Activated B cell treated with CpG ODN at 0.5 μM for 24 hours (primary cell): ENCODE measurements around the gene TGFB2. TPM values are rescaled to one million over a fixed set of nuclear protein-coding genes. Genes with fewer than 3 reads are reported as not detected.

Source experiments
- ATAC-seq: fragments of 200-7000 bp; cut with Tn5 transposase; one replicate; pipeline ENCODE4 v1.10.0; 2021; ENCODE audit warnings: low read depth, mild to moderate bottlenecking, moderate library complexity
- CTCF ChIA-PET: fragments of 350-600 bp; sonication (Branson Sonifier 250); formaldehyde crosslinking; loops from one replicate; lab custom pipeline; 2021; ENCODE audit warnings: antibody characterized with exemption; lab: Charles Lee
- POLR2A ChIA-PET: fragments of 350-600 bp; sonication (Branson Sonifier 250); formaldehyde crosslinking; loops from one replicate; lab custom pipeline; 2021; ENCODE audit warnings: antibody characterized with exemption; lab: Charles Lee
- DNase-seq: peaks from one replicate; pipeline ENCODE4 v3.0.0; 2022
- H3K27ac Mint-ChIP-seq: one replicate; pipeline ENCODE4 v1.8.0; 2020; ENCODE audit warnings: mixed read lengths
- H3K27me3 Mint-ChIP-seq: one replicate; pipeline ENCODE4 v1.8.0; 2021; ENCODE audit warnings: mixed read lengths
- H3K36me3 Mint-ChIP-seq: one replicate; pipeline ENCODE4 v1.8.0; 2021; ENCODE audit warnings: low read depth, mixed read lengths
- H3K4me1 Mint-ChIP-seq: one replicate; pipeline ENCODE4 v1.8.0; 2021; ENCODE audit warnings: mixed read lengths
- H3K4me3 Mint-ChIP-seq: one replicate; pipeline ENCODE4 v1.8.0; 2020; ENCODE audit warnings: mild to moderate bottlenecking, mixed read lengths
- H3K9me3 Mint-ChIP-seq: one replicate; pipeline ENCODE4 v1.8.0; 2020; ENCODE audit warnings: mixed read lengths
- intact Hi-C: fragments of 100-400 bp; cut with micrococcal nuclease; formaldehyde crosslinking; loops from one replicate; pipeline ENCODE4 v1.15.1; 2024
- total RNA-seq: library from RNA; stranded (reverse); gene quantifications from 2 replicates; pipeline ENCODE4 v1.2.3, GENCODE V29; 2022
- TF ChIP-seq, protein P1 (sequence below): fragments of 200-600 bp; IDR thresholded peaks from one replicate; pipeline ENCODE4 v1.8.0; 2022; ENCODE audit warnings: antibody characterized with exemption, mild to moderate bottlenecking

The TGFB2 gene
- total RNA-seq, 1 donor from 2014 or later: 1.6 TPM

DNA sequence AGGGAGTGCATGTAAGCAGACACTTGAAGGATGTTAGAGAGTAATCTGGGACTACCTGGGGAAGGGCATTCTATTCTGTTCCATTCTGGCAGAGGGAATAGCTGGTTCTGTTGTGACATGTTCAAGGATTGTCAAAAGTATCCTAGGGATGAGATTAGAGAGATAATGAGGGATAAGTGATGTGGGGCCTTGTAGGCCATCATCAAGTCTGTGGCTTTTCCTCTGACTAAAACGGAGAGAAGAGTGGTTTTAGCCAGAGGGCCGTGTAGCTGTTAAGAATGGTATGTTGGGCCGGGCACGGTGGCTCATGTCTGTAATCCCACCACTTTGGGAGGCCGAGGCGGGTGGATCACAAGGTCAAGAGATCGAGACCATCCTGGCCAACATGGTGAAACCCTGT is 23.6 kb downstream of the TGFB2 start:
- ChIA-PET POLR2A (no interaction called here), CTCF (no interaction called here)
- Mint-ChIP-seq H3K4me3 (no peak overlapping the region), H3K27me3 (no peaks in the 10 kb centered on the region), H3K4me1 (no peaks in the 10 kb centered on the region), H3K9me3 (no peaks in the 10 kb centered on the region), H3K36me3 (no peaks in the 10 kb centered on the region), H3K27ac (no peak overlapping the region)
- ATAC-seq (no peak), DNase-seq (no peak)
- intact Hi-C loops: no loop called here
- TF ChIP-seq, protein P1, sequence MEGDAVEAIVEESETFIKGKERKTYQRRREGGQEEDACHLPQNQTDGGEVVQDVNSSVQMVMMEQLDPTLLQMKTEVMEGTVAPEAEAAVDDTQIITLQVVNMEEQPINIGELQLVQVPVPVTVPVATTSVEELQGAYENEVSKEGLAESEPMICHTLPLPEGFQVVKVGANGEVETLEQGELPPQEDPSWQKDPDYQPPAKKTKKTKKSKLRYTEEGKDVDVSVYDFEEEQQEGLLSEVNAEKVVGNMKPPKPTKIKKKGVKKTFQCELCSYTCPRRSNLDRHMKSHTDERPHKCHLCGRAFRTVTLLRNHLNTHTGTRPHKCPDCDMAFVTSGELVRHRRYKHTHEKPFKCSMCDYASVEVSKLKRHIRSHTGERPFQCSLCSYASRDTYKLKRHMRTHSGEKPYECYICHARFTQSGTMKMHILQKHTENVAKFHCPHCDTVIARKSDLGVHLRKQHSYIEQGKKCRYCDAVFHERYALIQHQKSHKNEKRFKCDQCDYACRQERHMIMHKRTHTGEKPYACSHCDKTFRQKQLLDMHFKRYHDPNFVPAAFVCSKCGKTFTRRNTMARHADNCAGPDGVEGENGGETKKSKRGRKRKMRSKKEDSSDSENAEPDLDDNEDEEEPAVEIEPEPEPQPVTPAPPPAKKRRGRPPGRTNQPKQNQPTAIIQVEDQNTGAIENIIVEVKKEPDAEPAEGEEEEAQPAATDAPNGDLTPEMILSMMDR: no peak

DNA sequence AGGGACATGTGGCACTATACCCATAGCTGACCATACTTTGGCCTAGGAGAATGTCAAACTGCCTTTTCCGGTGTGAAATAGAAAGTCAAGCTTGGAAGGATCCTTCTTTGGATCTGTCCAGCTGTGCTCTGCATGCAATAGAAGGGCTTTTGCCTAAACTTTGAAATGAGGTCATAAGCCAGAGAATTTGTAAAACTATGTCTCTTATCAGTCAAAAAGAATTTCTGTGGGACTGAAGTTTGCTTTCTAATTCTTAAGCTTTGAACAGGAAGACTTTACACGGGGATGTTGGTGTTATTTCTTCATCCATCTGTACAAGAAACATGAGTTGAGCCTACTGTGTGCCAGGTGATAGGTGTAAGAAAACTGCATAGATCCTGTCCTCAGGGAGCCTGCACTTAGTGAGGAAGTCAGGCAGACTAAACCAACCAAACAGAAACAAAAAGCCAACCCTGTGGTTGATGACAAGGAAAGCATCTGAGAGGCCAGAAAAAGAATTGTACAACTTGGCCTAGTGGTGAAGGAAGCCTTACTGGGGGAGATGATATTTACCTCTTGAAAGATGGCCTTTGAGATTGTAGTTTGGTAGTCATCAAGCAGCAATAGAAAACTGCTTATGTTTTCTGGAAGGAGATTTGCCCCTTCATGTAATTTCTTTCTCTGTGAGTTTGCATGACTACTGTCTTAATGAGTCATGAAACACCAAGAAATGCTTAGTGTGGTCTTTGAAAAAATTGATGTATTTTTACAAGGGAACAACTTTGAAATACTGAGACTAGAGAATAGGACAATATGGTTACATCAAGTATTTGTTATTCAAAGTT is 24.8 kb downstream of the TGFB2 start:
- no peak overlapping the region for H3K27ac Mint-ChIP-seq
- H3K27me3 Mint-ChIP-seq: no peaks in the 10 kb centered on the region
- ChIA-PET CTCF (no interaction called here), POLR2A (no interaction called here)
- no peaks in the 10 kb centered on the region for H3K36me3 Mint-ChIP-seq
- no peak overlapping the region for H3K4me3 Mint-ChIP-seq
- ATAC-seq (no peak), DNase-seq (no peak)
- H3K4me1 Mint-ChIP-seq: peaks cover 3% of the 10 kb centered on the region
- TF ChIP-seq, protein P1: no peak
- H3K9me3 Mint-ChIP-seq: no peaks in the 10 kb centered on the region
- intact Hi-C loops: no loop called here

DNA sequence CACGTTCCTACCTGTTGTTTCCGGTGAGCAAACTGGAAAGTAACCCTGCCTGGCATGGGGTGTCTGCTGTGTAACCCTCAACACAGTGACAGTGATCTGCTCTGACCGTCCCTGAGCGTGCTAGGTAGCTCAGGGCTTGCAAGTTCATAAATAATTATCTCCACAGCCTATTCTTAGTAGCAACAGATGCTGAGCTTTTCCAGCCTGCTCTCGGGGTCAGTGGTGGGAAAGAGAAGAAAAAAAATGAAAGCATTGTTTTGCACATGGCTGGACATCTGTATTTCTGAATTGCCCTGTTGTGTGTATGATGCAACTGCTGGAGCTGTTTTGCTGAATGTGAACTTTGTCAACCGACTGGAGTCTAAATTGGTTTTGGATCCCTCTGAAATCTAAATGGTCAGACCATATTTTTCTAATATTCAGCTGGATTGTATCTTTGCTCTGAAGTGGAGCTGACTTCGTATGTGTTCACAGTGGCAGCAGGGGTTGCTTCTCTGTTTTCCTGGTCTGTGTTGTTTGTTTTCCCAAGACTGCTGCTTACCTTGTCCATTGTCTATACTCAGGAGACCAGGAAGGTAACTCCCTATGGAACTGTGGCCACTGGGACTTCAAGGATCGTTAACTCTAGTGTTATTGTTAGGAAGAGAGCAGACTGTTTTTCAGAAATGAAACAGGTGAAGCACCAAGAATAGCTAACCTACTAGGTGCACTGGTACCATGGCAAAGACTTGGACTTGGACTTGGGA is 27.0 kb downstream of the TGFB2 start:
- CTCF ChIA-PET: no interaction called here
- Mint-ChIP-seq H3K36me3 (no peaks in the 10 kb centered on the region), H3K4me3 (no peak overlapping the region), H3K4me1 (peaks cover 12% of the 10 kb centered on the region), H3K27ac (no peak overlapping the region), H3K27me3 (no peaks in the 10 kb centered on the region), H3K9me3 (no peaks in the 10 kb centered on the region)
- ATAC-seq: no peak
- DNase-seq: no peak
- TF ChIP-seq, protein P1: no peak
- POLR2A ChIA-PET: interaction anchor here (1.0 kb wide), 1 partner anchor 25 kb away, joined by 3 read pairs; no protein-coding TSS in a partner anchor
- intact Hi-C loops: no loop called here

DNA sequence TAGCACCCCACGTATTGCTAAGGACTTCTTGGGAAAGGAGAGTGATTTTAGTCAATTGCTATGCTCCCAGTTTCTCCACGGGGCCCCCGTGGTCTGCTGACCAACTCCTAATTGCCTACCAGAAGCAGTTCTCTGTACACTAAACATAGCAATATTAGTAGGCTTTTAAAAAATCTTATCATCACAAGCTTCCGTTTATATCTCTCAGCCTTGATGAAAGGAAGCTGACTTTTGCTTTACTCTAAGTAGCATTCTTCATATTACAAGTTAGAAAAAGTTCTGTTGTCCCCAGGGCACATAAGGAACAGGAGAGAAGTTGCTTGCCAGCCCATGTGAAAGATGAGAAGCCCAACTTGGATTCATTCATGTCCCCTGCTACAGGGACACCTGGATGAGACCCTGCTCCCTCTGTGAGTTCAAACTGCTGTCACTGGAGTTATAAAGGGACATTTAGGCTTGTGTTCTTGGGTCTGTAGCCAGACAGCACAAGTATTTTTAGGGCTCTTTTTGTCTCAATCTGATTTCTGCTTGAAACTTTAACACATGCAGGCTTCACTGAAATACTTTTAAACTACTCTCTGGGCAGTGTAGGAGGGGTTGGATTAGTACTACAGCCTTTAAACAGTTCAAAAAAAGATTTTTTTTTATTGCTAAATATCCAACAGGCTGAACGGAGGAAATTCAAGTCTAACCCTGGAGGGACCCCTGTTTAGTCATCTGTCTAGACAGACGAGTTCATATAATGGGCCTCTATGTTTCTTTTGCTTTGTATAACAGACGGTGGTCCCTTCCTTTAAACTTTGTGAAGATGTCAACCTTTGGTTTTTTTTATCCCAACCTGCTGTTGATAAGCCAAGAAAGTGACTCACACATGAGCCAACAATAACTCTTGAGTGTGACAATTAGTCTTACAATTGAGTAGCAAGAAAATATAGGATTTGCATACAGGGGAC is 29.5 kb downstream of the TGFB2 start:
- Mint-ChIP-seq H3K27ac (no peak overlapping the region), H3K4me1 (peaks cover 19% of the 10 kb centered on the region), H3K36me3 (no peaks in the 10 kb centered on the region), H3K9me3 (no peaks in the 10 kb centered on the region), H3K27me3 (peaks cover 2% of the 10 kb centered on the region), H3K4me3 (no peak overlapping the region)
- POLR2A ChIA-PET: no interaction called here
- DNase-seq: no peak
- no peak for ATAC-seq
- CTCF ChIA-PET: no interaction called here
- intact Hi-C loops: no loop called here
- TF ChIP-seq, protein P1: no peak
